Activated CD4-positive, CD25-positive, alpha-beta regulatory T cell treated with anti-CD3 and anti-CD28 coated beads, Interleukin-2, amount 50 U/mL, for 24 hours (primary cell): ENCODE results near the gene AKAP13.

Experiments used
- ATAC-seq, 2 donors: fragments of 150-1000 bp; cut with Tn5 transposase; one replicate each; pipeline ENCODE4 v1.10.0; 2021; ENCODE audit warnings: mild to moderate bottlenecking in 1 of 2, moderate library complexity in 1 of 2

AKAP13 gene

DNA sequence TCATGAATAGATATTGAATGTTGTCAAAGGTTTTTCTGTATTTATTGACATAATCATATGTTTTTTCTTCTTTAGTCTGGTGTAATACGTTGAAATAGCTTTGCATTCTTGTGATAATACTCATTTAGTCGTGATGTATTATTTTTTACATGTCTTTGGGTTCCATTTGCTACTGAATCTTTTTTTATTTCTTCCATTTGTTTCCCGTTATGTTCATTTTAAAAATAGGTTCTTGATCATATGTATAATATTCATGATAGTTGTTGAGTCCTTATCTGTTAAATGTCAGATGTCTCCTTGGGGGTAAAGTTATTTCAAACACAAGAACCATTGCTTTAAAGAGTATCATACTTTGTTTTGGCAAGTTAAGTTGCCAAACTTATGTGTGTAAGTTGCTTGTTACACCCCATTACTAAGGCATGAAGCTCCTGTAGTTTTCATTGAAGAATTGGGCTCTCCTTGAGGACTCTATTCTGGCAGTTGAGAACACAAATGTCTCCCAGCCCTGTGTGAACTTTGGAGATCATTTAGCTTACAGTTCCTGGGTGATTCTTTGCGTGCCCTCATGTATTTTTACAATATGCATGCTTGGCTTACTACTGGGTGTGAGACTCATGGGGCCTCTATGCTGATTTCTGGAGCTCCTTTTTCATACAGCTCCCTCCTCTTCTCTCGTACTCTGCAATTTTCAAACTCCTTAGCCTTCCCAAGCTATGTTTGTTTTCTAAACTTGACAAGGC, 8.3 kb downstream of the AKAP13 start:
- no peak for ATAC-seq

DNA sequence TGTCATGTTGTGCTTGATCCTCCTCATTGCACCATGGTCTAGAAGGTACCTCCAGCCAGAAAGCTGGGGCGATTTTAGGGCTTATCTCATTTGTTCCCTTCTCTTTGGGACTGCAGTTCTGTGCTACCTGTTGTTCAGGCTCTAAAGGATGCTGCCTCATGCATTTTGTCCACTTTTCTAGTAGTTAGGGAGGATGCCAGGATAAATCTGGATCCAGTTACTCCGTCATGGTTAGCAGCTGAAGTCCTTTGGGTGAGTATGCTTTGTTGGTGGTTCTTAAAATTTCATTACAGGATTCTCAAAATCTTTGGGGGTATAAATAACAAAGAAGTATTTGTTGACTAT, 8.9 kb downstream of the AKAP13 start:
- no peak for ATAC-seq

DNA sequence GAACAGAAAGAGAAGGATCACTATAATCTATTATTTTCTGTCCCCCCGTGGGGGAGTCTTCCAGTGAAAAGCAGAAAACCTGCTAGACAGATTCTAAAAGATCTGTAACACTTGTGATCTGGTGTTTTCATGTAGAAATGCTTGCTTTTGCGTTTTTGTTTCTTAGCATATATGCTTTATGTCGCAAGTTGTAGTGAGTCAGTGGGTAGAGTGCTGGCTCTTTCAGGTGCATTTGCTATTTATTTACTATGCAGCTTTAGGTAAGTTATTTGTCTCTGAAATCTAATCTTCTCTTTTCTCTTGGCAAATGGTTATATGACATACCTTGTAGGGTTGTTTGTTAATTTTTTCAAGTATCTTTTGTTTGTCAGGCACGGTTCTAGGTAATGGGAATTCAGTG, 9.4 kb downstream of the AKAP13 start:
- no peak for ATAC-seq

DNA sequence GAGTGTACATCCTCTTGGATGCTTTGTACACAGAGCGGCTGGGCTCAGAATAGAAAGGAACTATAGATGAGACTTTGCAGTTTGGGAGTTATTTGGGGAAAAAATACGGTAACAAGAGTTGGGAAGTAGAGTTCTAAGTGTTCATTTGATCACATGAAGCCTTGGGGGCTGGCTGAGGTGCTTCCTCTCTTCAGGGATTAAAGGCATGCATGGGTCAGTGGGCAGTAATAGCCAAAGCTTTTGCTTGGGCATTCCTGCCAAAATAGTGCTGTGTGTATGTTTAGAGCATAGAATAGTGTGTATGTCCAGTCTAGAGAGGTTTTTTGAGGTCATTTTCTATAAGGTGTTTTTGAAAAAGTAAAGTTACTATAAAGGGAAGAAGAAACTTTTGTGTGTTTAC, 12.8 kb downstream of the AKAP13 start:
- ATAC-seq, result no peak

DNA sequence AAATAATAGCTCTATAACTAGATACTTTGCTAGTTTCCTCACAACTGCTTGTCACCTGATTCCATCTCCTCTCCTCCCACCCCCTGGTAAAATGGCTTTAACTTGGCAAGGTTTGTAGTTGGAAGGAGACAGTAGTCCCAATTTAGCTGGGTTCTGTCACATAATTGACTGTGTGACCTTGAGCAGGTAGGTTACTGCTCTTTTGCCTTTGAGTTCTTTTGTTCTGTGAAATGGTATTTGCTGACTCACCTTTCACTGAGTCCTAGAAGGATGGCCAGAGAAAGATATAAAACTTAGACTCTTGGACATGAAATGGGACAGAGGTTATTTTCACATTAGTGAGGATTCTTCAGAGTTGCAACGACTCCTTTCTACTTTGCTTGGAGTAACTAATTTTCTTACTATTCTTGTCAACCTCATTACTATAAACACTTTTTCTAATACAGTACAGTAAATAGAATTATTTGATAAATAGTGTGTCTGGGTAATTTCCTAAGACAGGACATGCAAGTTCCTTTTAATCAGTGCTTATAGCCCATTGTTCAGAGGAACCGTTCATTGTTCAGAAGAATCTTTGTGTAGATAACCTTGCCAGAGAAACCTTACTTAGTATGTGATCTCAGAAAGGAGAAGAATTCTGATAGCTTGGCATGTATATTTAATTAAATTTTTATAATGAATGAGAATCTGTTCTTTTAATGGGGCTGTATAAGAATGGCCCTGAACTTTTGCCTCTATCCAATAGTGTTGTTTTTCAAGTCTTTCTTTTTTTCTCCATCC, 14.3 kb downstream of the AKAP13 start:
- no peak for ATAC-seq

DNA sequence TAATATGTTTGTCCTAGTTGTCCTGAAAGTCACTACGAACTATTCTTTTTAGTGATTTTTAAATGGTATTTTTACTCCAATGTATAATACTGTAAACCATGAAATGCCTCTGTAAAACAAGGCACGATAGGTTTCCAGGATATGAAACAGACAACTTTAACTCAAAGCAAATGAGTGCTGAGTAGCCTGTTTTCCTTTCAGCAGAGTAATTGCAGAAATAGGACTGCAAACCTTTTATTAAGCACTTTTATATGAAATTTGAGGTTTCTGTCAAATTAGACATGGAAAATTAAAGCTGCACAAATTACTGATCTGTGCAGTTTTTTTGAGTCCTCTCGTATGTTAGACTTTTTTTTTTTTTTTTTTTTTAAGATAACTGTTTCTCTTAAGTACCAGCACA, 16.2 kb downstream of the AKAP13 start:
- no peak for ATAC-seq

DNA sequence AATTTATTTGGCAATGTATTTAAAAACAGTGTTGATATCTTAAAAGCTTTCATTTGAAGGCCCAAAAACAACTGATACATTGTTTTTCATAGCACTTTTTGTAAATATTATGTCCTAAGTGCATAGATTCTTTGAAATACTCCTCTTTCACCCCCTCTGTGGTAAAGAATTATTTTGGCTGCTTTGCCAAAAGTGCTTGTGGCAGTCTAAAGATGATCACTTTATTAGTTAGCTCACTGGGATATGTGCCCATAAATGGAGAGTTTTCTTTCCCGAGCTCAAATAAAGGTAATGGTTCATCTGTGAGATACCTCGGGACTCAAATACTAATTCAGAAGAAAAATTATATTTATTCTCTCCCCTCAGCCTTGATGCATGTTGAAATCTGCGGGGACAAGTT, 16.7 kb downstream of the AKAP13 start:
- ATAC-seq, result no peak

DNA sequence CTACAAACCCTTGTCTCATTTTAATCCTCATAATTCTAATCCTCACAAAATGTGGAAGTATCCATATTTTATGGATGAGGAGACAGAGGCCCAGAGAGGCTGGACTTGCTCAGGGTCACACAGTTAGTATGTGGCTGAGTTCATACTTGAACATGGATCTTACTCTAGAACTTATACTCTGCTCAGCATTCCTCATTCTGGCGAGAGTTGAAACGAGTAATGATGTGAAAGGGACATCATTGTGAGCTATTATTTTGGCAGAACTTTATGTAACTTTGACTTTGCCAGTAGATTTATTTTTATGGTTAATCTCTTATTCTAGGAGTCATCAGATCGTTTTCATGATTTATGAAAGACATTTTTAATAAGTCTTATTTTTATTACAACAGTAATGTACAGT, 17.5 kb downstream of the AKAP13 start:
- ATAC-seq, result no peak

DNA sequence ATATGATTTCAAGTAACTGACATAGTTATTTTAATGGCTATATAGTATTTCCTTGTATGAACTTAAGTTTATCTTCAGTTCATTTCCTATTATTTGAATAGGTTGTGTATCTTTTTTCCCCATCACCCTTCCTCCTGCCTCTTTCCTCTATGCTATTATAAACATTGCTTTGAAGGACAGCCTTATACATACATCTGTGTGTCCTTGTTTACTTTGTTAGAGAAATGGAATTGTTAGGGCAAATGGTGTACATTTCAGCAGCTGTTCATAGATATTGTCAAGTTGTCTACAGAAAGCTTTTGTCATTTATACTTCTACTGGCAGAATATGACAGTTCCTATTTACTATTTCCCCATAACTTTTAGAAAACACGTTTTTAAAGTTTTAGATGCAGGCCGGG, 18.4 kb downstream of the AKAP13 start:
- no peak for ATAC-seq

DNA sequence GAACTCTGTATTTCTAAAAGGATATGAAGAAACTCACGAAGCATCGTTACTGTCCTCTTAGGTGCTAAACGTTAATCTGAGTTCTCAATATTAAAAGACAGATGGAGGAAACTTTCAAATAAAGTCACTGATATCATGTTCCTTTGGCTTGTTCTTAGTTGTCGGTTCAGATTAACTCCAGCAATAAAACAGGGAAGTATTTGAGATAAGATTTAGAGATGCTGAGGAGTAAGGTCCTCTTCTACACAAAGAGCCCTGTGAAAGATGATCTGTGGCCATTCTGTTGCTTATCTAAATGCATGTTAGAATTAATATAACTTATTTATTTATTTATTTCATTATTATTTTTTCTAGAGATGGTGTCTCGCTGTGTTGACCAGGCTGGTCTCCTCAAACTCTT, 19.2 kb downstream of the AKAP13 start:
- ATAC-seq, result no peak

DNA sequence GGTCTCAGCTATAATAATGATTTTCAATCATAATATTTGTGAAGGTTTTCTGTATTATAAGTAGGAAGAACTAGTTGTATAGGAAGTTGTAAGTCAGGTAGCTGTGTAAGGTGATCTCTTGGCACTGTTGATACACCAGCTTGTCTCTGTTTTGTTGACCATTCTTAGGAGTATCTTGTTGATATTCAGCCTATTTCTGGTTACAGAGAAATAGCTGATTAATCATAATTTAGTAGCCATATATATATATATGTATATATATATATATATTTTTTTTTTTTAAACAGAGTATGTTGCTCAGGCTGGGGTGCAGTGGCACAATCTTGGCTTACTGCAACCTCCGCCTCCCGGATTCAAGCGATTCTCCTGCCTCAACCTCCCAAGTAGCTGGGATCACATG, 20.2 kb downstream of the AKAP13 start:
- no peak for ATAC-seq

DNA sequence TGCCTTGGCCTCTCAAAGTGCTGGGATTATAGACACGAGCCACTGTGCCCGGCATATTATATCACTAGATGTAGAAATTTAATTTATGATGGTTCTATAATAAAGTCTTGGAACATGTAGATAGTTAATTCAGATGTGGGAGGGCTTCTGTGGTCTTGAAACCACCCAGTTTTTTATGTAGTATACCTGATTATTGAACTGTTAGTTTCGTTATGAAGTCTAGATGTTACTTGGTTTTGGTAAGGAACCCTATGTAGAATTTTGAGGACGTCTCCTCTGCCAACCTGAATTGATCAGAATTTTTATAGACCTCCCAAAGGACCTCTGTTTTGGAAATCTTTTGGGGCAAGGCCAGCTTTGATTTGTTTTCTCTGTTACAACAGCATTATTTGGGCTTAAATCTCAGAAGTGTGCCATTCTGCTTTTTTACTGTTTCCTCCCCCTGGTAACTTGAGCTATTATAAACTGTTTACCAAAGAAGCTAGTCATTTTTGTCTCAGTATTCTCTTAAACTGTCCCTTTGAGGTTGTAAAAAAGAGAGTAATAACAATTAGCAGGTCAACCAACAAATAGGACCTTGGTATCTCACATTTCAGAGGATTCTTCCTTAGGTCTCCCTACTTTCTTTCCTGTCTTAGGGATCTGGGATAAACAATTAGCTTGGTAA, 20.8 kb downstream of the AKAP13 start:
- peak; percentile 54 to 59 for ATAC-seq

DNA sequence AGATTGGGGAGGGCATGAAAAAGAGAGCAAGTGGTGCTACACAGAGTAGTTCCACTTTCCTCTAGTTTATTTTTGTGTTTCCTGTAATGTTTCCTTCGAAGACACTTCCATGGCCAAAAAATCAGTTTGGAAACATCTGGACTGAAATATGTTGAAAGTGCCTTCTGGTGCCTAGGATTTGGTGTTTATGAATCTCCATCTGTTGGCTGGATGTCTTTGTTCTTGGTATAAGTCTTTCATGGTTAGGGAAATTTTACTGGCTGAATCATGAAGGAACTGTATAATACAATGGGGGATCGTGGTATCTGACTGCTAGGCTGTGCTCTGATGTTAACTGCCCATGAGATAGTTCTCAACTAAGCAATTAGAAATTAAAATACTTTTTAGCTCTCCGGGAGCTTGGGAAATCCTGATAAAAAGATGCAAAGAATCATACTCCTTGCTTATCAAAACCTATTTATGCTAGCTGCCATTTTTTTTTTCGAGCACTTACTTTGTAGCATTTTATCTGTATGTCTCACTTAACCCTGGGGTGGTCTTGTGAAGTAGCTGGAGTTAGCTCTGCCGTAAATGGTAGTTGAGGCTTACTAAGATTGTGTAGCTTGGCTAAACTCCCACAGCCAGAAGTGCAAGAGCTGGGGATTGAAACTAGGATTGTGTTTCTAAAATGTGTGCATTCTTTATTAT, 21.9 kb downstream of the AKAP13 start:
- ATAC-seq, result peak; percentile 60

DNA sequence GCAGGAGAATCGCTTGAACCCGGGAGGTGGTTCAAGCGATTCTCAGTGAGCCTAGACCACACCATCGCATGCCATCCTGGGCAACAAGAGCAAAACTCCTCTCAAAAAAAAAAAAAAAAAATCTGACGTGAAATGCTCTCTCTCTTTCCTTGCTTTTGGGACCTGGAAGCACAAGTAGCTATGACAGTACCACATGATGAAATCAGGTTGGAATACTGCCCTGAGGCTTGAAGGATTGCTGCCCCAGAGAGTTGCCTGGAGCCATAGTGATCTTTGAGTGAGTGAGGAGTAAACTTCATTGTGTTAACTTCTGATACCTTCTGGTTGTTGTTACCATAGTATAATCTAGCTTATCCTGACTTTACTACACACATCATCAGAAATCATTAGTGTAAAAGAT, 23.3 kb downstream of the AKAP13 start:
- no peak for ATAC-seq

DNA sequence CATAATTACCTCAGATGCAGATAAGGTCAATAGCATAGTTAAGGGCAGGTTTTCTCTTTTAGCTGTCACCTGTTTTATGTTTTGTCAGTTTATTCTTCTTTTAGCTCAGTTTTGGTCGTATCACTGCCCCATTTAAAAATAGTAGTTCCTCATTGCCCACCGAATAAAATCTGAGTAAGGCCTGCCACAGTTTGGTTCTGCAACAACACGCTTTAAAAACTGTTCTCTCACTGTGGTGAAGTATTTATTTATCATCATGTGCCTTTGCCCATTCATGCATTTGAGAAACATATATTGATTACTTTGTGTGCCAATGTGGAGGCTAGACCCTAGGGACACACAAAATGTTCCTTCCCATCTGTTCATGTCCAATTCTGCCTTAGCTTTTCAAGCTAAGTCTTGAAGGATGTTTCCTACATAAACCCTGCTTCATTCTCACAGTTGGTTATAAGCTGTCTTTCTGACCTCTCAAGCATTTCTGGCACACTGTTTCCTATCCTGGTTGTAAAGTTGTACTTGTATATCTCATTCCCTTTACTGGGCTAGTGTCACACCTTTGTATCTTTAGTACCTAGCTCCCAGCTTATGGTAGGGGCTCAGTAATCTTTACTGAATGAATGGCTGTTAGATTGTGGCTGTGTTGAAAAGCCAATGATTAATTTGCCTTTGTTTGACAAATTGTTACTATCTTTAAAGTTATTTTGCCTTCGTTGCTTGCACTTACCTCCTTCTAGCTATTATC, 23.9 kb downstream of the AKAP13 start:
- no peak for ATAC-seq

DNA sequence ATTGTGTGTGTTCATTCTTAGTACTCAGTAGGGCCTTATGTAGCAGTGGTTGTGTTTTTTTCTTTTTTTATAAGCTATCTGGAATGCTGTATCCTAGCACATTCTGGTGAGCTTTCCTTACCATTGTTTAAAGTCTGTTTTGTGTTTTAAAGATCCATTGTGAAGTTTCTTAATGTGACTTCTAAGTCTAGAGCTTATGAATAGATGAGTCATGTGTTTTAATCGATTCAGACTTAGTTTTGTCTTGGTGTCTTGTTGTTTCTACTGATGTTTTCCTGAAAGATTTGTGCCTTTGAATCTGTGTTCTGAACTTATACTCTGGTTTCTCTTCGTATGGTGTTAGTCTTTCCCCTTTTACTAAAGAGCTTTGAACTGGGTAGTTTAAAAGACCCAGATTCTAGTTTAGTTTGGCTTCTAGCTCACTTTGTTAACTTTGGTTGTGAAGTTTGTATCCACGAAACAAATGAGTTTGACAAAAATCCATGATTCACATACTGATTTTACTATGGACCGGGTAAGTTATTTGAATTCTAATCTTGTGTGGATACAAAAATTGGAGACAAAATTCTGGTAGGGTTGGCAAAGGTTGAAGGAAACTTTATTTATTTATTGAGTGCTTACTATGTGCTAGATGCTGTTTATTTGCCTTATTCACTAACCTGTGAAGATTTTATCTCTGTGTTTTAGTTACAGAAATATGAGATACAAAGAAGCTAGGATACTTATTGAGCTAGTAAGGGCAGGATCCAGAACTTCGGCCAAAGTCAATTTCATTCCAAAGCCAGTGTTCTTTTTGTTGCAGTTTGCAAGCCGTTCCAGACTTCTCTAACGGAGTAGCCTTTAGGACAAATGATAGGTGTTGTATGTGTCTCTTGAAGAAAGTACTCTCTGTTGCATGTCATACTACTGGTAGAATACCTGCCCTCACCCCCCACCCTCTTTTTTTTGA, 24.8 kb downstream of the AKAP13 start:
- no peak for ATAC-seq

DNA sequence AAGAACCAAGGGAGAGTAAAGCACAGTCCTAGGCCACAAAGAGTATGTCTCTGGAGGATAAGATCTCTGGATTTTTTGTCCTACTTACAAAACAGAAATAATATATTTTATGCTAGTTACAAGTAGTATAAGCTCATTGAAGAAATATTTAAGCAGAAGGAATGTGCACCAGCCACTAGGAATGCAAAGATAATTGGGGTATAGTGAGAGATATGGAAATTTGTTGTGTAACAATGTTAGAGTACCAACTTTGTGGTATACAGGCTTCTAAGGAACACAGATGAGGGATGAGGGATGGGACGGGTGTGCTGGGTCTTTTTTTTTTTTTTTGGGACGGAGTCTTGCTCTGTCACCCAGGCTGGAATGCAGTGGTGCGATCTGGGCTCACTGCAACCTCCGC, 26.5 kb downstream of the AKAP13 start:
- ATAC-seq, result no peak

DNA sequence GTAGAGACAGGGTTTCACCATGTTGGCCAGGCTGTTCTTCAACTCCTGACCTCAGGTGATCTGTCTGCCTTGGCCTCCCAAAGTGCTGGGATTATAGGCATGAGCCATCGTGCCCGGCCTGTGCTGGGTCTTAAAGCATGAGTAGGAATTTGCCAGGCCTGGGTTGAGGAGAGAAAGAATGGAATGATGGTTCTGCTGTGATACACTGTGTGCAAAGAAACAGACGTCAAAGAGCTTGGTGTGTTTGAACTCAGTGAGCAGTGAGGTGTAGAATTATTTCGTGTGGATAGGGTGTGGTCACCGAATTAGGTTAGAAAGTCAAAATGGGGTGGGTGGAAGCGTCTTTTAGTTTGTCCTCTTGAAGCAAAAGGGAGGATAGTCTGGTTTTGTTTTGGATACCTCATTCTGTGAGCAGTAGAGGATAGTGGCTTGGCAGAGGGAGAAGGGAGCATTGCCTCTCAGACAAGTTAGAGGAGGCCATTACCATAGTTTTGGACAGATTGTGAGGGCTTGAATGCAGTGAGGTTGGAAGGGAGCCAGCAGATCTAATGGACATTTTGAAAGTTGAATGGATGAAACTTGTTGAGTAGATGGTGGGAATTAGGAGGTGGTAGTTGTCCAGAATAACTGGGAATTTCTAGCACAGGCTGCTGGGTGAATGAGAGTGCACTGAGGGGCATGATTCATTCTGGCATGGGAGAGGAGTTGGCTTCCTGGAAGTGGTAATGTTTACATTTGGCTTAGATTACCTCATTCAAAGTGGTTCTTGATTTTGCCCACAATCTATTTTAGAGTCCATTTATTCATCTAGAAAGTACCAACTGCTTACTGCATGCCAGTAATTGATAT, 27.2 kb downstream of the AKAP13 start:
- peak; percentile 71 to 76 for ATAC-seq

DNA sequence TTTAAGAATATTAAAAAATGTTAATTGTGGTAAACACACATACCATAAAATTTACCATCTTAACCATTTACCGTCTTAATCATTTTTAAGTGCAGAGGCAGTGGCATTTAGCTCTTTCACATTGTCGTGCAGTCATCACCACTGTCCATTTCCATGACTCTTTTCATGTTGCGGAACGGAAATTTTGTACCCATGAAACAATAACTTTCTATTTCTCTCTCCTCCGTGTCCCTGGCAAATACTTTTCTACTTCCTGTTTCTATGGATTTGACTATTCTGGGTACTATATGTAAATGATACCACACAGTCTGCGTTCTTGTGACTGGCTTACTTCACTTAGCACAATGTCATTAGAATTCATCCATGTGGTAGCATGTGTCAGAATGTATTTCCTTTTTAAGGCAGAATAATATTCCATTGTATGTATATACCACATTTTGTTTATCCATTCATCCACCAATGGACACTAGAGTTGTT, 27.9 kb downstream of the AKAP13 start:
- peak; percentile 73 to 79 for ATAC-seq

DNA sequence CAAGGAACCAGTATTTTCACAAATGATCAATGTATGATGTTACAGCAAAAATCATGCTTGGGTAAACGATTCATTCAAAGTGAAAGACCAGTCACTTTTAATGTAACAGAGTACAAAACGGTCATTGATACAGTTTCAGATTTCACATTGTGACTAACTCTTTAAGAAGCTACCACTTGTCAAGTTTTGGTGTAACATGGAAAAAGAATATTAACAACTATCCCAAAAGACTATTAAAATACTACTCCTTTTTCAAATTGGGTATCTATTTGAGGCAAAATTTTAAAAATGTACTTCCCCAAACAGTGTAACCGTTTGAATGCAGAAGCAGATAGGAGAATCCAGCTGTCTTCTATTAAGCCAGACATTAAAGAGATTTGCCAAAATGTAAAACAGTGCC, 31.7 kb downstream of the AKAP13 start:
- ATAC-seq, result peak in 1 of 2 donors; percentile 17
